ENCODE data around the gene ZFYVE9.

- TF ChIP-seq GATA3 (IDR thresholded peaks at IDR 0.05; ENCODE audit: low read depth, low read length) = no peak
- TF ChIP-seq GATA2 (IDR thresholded peaks at IDR 0.05; ENCODE audit: low read depth, low read length) = no peak
These were observed 26.6 kb downstream of the ZFYVE9 start for GRCh38 chr1:52168373-52169080.

Measured in SH-SY5Y (cell line).